CD14-positive monocyte (primary cell): Measurements from ENCODE around the gene AMN1. TPM values are rescaled to one million over a fixed set of nuclear protein-coding genes. Genes with fewer than 3 reads are reported as not detected.
A peak's percentile ranks its signal among the peaks of the same experiment; 100 is the strongest.

Experiments
- DNase-seq, 3 donors: peaks; one replicate each; pipeline ENCODE4 v3.0.0-alpha.2; 2011 to 2022
- H2AFZ ChIP-seq: 2 replicates; pipeline ENCODE4 v1.6.0; 2012; ENCODE audit warnings: mild to moderate bottlenecking, low read depth, low read length, inconsistent platforms; ENCODE audit not compliant: insufficient read depth, poor library complexity, severe bottlenecking
- H3K27ac ChIP-seq, 2 donors: 1 replicate in 1 of 2; 2 replicates in 1 of 2; pipeline ENCODE4 v1.5.1; 2012 to 2013; ENCODE audit warnings: low read length in 2 of 2, control low read depth in 1 of 2, inconsistent platforms in 1 of 2, low read depth in 1 of 2, mild to moderate bottlenecking in 1 of 2
- H3K27me3 ChIP-seq, 2 donors: one replicate each; pipeline versions ENCODE4 v1.6.0 to v1.6.1; 2011 to 2013; ENCODE audit warnings: low read length in 2 of 2; ENCODE audit not compliant: control insufficient read depth in 2 of 2, insufficient read depth in 2 of 2
- H3K36me3 ChIP-seq, 2 donors: replicated peaks in 1 of 2; 1 replicate in 1 of 2; 2 replicates in 1 of 2; pipeline versions ENCODE4 v1.5.1 to v1.6.1; 2012 to 2013; ENCODE audit warnings: low read length in 2 of 2, control low read depth in 1 of 2, inconsistent platforms in 1 of 2, mild to moderate bottlenecking in 1 of 2; ENCODE audit not compliant: insufficient read depth in 2 of 2, control insufficient read depth in 1 of 2
- H3K4me1 ChIP-seq, 2 donors: 1 replicate in 1 of 2; 2 replicates in 1 of 2; pipeline versions ENCODE4 v1.5.1 to v1.6.1; 2012 to 2013; ENCODE audit warnings: low read length in 2 of 2, control low read depth in 1 of 2, inconsistent platforms in 1 of 2, mild to moderate bottlenecking in 1 of 2, moderate library complexity in 1 of 2; ENCODE audit not compliant: insufficient read depth in 2 of 2, control insufficient read depth in 1 of 2
- H3K4me2 ChIP-seq: replicated peaks from 2 replicates; pipeline ENCODE3; 2012; ENCODE audit warnings: low read length, moderate library complexity, mild to moderate bottlenecking; ENCODE audit not compliant: poor library complexity, severe bottlenecking; ENCODE audit errors: extremely low read depth
- H3K4me3 ChIP-seq, 3 experiments: fragments of 200-600 bp in 1 of 3; sonication (generic) in 1 of 3; replicated peaks in 1 of 3; 1 replicate in 2 of 3; 2 replicates in 1 of 3; pipeline ENCODE4 v1.5.1; 2011 to 2013; ENCODE audit warnings: low read length in 3 of 3, mild to moderate bottlenecking in 3 of 3, control low read depth in 2 of 3, low read depth in 2 of 3, inconsistent platforms in 1 of 3, moderate library complexity in 1 of 3
- H3K79me2 ChIP-seq: 2 replicates; pipeline ENCODE4 v1.6.0; 2012; ENCODE audit warnings: mild to moderate bottlenecking, control low read depth, inconsistent platforms, low read length, moderate library complexity; ENCODE audit not compliant: insufficient read depth
- H3K9ac ChIP-seq: 2 replicates; pipeline ENCODE4 v1.6.0; 2017; ENCODE audit warnings: low read length, mild to moderate bottlenecking; ENCODE audit not compliant: insufficient read depth, poor library complexity, severe bottlenecking
- H3K9me3 ChIP-seq, 2 donors: replicated peaks in 1 of 2; 1 replicate in 1 of 2; 2 replicates in 1 of 2; pipeline versions ENCODE4 v1.5.1 to v1.6.1; 2012 to 2013; ENCODE audit warnings: low read length in 2 of 2, control low read depth in 1 of 2; ENCODE audit not compliant: control insufficient read depth in 1 of 2, insufficient read depth in 1 of 2
- H4K20me1 ChIP-seq: 2 replicates; pipeline ENCODE4 v1.6.0; 2012; ENCODE audit warnings: mild to moderate bottlenecking, low read length, control low read depth, moderate library complexity; ENCODE audit not compliant: insufficient read depth
- H3K27ac Mint-ChIP-seq, 7 donors: one replicate each; pipeline ENCODE4 v1.8.0; 2020; ENCODE audit warnings: mild to moderate bottlenecking in 7 of 7, mixed read lengths in 7 of 7, moderate library complexity in 6 of 7, inconsistent platforms in 2 of 7
- H3K27me3 Mint-ChIP-seq, 3 donors: one replicate each; pipeline ENCODE4 v1.8.0; 2021 to 2022; ENCODE audit warnings: low read depth in 3 of 3, mild to moderate bottlenecking in 3 of 3, mixed read lengths in 3 of 3, moderate library complexity in 3 of 3, inconsistent platforms in 1 of 3
- H3K36me3 Mint-ChIP-seq, 2 donors: one replicate each; pipeline ENCODE4 v1.8.0; 2020; ENCODE audit warnings: mixed read lengths in 2 of 2, inconsistent platforms in 1 of 2, mild to moderate bottlenecking in 1 of 2
- H3K4me1 Mint-ChIP-seq: one replicate; pipeline ENCODE4 v1.8.0; 2020; ENCODE audit warnings: mild to moderate bottlenecking, mixed read lengths
- H3K4me3 Mint-ChIP-seq, 2 donors: one replicate each; pipeline ENCODE4 v1.8.0; 2020; ENCODE audit warnings: mild to moderate bottlenecking in 2 of 2, mixed read lengths in 2 of 2, moderate library complexity in 1 of 2
- H3K9me3 Mint-ChIP-seq, 7 donors: one replicate each; pipeline ENCODE4 v1.8.0; 2020 to 2022; ENCODE audit warnings: mixed read lengths in 7 of 7, mild to moderate bottlenecking in 6 of 7, moderate library complexity in 6 of 7, inconsistent platforms in 2 of 7
- CTCF ChIP-seq: fragments of 200-600 bp; IDR thresholded peaks from one replicate; pipeline ENCODE4 v1.8.0; 2022; ENCODE audit warnings: antibody characterized with exemption, mild to moderate bottlenecking
- WGBS: methylation state at CpG from one replicate; pipeline ENCODE4 v1.1.5; 2013; ENCODE audit warnings: missing lambda C conversion rate; ENCODE audit not compliant: insufficient coverage; 5-methylcytosine and 5-hydroxymethylcytosine counted together
- intact Hi-C, 2 donors: fragments of 100-400 bp; cut with micrococcal nuclease; formaldehyde crosslinking; loops; one replicate each; pipeline versions ENCODE4 v1.15.0 to v1.15.1; 2023
- polyA plus RNA-seq, 3 donors: library from polyadenylated mRNA; depleted of rRNA in 1 of 3; unstranded in 2 of 3; stranded (reverse) in 1 of 3; fragments of 300-500 nt in 2 of 3; fragments of >200 nt in 1 of 3; fragmentation: Illumina TruSeq in 2 of 3; gene quantifications; 1 replicate in 2 of 3; 2 replicates in 1 of 3; pipeline ENCODE4 v1.2.3, GENCODE V29; 2012 to 2021

Gene AMN1
- polyA plus RNA-seq, 3 donors: 6.0 to 7.8 (median 7.4) TPM

- WGBS: under 1% methylated on average over 31 of the region's 47 CpGs
Measured at GRCh38 chr12:31659087-31659942, 69.5 kb downstream of the AMN1 start, which contains the start of gene ETFBKMT. ETFBKMT (plus strand) TSS chr12:31659688; CDS start chr12:31661954, 2,266 bp downstream.

More at GRCh38 chr12:31659087-31659942, 69.5 kb downstream of the AMN1 start, which contains the start of gene ETFBKMT:
- Histone ChIP-seq H3K4me1 (peaks cover 7 to 14% of the 10 kb centered on the region in 2 donors), H3K79me2 (no peaks in the 10 kb centered on the region), H3K4me3 (peak within 1 kb of the TSS; percentile 61 to 99 (median 96)), H3K36me3 (no peaks in the 10 kb centered on the region), H3K4me2 (peak within 1 kb of the TSS; percentile 92), H3K27me3 (no peaks in the 10 kb centered on the region), H3K9me3 (no peaks in the 10 kb centered on the region), H3K27ac (peak within 1 kb of the TSS; percentile 93 to 98), H4K20me1 (no peaks in the 10 kb centered on the region), H2AFZ (peak within 1 kb of the TSS; percentile 94), H3K9ac (peak within 1 kb of the TSS; percentile 86)
- peaks cover 14% of the 10 kb centered on the region for H3K4me1 Mint-ChIP-seq
- H3K27ac Mint-ChIP-seq: peak within 1 kb of the TSS; percentile 96 to 98 (median 98)
- no peak for TF ChIP-seq CTCF
- H3K27me3 Mint-ChIP-seq: peaks cover 0 to 2% (median 1%) of the 10 kb centered on the region in 3 donors
- peaks cover 0 to 3% (median 0%) of the 10 kb centered on the region in 7 donors for H3K9me3 Mint-ChIP-seq
- H3K4me3 Mint-ChIP-seq: peak within 1 kb of the TSS; percentile 82 to 97
- DNase-seq: peak; percentile 73 to 81 (median 75)
- H3K36me3 Mint-ChIP-seq: peaks cover 3 to 4% of the 10 kb centered on the region in 2 donors
- intact Hi-C loops: loop anchor here in 1 of 2 donors (10.0 kb wide), 2 partner anchors 335 to 1025 kb away; partner anchors contain the start of gene SINHCAF
